ENCODE results near the gene EVA1C. TPM values are rescaled to one million over a fixed set of nuclear protein-coding genes. Genes with fewer than 3 reads are reported as not detected.
A peak's percentile ranks its signal among the peaks of the same experiment; 100 is the strongest.
"Not testable (repeated sequence)": the region's sequence is repeated elsewhere in the genome, so short reads cannot be mapped to it uniquely, and the experiment has no call there.

The EVA1C gene
- total RNA-seq, 2 donors from 2014 or later, result 25.5 to 45.9 TPM

DNA sequence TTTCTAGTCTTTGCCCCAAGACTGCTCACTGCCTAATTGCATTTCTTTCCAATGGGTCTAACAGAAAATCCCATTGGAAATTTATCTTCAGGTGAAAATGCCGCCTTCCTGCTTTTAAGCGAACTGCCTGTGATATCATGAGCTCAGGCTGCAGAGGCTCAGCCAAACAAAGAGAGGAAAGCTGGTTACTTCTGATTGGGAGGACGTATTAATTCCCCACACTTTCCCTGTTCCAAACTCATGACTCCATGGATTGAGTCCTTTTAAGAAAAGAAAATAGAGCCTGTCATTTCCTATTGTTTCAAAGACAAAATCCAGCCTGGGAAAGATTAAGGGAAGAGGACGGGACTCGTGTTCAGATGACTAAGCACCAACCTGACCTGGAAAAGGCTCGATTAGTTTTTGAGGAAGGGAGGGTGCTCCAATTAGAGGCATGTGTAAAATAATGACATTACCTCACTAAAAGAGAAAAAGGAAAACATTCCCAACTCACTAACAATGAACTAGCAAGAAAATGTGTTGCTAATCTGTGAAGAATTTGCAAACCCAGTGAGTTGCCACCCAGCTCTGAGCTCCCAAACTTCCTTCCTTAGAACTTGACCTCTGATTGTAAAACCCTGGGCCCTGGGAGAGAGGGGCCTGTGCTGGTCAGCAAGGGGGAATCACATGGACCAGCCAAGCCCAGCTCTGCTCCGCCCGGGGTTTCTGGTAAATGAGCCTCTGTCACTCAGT lies 111.6 kb downstream of the EVA1C start:
- Histone ChIP-seq H3K4me1 (peaks cover 0 to 52% of the 10 kb centered on the region in 2 donors), H3K4me3 (no peak overlapping the region), H3K27me3 (no peaks in the 10 kb centered on the region), H3K36me3 (no peaks in the 10 kb centered on the region), H3K27ac (peak overlapping the region; percentile 76 to 85), H3K9me3 (no peaks in the 10 kb centered on the region)
- TF ChIP-seq, protein P1, sequence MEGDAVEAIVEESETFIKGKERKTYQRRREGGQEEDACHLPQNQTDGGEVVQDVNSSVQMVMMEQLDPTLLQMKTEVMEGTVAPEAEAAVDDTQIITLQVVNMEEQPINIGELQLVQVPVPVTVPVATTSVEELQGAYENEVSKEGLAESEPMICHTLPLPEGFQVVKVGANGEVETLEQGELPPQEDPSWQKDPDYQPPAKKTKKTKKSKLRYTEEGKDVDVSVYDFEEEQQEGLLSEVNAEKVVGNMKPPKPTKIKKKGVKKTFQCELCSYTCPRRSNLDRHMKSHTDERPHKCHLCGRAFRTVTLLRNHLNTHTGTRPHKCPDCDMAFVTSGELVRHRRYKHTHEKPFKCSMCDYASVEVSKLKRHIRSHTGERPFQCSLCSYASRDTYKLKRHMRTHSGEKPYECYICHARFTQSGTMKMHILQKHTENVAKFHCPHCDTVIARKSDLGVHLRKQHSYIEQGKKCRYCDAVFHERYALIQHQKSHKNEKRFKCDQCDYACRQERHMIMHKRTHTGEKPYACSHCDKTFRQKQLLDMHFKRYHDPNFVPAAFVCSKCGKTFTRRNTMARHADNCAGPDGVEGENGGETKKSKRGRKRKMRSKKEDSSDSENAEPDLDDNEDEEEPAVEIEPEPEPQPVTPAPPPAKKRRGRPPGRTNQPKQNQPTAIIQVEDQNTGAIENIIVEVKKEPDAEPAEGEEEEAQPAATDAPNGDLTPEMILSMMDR (IDR thresholded peaks at IDR 0.05), result no peak
- peak; percentile 81 for DNase-seq (ENCODE audit: low spot score)

DNA sequence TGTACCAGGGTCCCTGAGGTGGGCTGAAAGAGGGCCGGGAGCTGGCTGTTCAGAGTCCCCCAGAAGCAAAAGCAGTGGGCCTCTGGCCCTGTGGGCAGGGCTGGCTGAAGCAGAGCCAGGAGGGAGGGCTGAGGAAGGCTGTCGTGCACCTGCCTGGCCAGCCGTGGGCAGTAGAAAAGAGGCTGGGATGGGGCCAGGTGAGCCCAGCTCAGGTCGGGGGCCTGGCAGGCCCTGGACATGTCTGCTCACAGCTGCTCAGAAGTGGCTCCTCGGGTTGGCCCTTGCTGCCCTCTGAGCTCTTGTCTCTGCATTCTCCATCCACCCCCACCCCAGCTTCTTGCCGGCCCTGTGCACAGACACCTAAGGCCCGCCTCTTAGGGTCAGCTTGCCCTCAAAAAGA lies 112.8 kb downstream of the EVA1C start:
- H3K9me3 ChIP-seq, result no peaks in the 10 kb centered on the region
- TF ChIP-seq, protein P1 (IDR thresholded peaks at IDR 0.05), result no peak
- H3K27ac ChIP-seq, result peak overlapping the region; percentile 62 to 85
- no peak overlapping the region for H3K4me3 ChIP-seq
- peaks cover 0 to 44% of the 10 kb centered on the region in 2 donors for H3K4me1 ChIP-seq
- no peaks in the 10 kb centered on the region for H3K36me3 ChIP-seq
- H3K27me3 ChIP-seq, result no peaks in the 10 kb centered on the region
- no peak for DNase-seq (ENCODE audit: low spot score)

DNA sequence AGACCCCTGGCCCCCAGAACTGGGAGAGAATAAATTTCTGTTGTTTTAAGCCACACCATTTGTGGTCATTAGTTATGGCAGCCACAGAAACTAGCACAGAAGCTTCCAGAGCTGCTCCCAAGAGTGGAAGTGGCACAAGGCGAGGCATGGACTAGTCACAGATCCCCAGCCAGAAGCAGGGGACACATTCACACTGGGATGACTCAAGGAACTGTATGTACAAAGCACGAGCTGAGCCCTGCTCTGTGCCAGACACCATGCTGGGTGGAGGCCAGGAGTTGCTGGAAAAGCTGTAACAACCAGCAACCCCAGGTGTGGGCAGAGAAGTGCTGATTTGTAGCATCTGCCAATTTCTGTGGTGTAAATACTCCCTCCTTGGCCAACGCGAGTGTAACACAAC lies 117.2 kb downstream of the EVA1C start:
- Histone ChIP-seq H3K36me3 (no peaks in the 10 kb centered on the region), H3K4me3 (no peak overlapping the region), H3K9me3 (no peaks in the 10 kb centered on the region), H3K27ac (no peak overlapping the region), H3K4me1 (peaks cover 0 to 7% of the 10 kb centered on the region in 2 donors), H3K27me3 (no peaks in the 10 kb centered on the region)
- TF ChIP-seq, protein P1 (IDR thresholded peaks at IDR 0.05), result no peak
- no peak for DNase-seq (ENCODE audit: low spot score)

- H3K4me1 ChIP-seq; H3K4me3 ChIP-seq; DNase-seq (ENCODE audit: low spot score); H3K27ac ChIP-seq; H3K9me3 ChIP-seq; H3K36me3 ChIP-seq; H3K27me3 ChIP-seq: not testable (repeated sequence)
Observed at GRCh38 chr21:32530809-32531208, 118.3 kb downstream of the EVA1C start.

DNA sequence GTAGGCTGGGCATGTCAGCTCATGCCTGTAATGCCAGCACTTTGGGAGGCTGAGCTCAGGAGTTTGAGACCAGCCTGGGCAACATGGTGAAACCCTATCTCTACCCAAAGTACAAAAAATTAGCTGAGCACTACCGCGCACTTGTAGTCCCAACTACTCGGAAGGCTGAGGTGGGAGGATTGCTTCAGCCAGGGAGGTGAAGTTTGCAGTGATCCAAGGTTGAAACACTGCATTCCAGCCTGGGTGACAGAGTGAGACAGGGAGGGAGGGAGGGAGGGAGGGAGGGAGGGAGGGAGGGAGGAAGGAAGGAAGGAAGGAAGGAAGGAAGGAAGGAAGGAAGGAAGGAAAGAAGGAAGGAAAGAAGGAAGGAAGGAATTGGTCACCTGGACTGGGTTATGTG lies 119.1 kb downstream of the EVA1C start:
- H3K27ac ChIP-seq; H3K36me3 ChIP-seq; H3K4me1 ChIP-seq; H3K4me3 ChIP-seq; H3K27me3 ChIP-seq; H3K9me3 ChIP-seq; DNase-seq (ENCODE audit: low spot score): not testable (repeated sequence)

- DNase-seq (ENCODE audit: low spot score), result no peak
- Histone ChIP-seq H3K9me3 (no peaks in the 10 kb centered on the region), H3K4me1 (no peaks in the 10 kb centered on the region), H3K27me3 (no peaks in the 10 kb centered on the region), H3K27ac (no peak overlapping the region), H3K36me3 (no peaks in the 10 kb centered on the region), H3K4me3 (no peak overlapping the region)
- TF ChIP-seq, protein P1 (IDR thresholded peaks at IDR 0.05), result no peak
Observed at GRCh38 chr21:32532636-32533035, 120.1 kb downstream of the EVA1C start.

DNA sequence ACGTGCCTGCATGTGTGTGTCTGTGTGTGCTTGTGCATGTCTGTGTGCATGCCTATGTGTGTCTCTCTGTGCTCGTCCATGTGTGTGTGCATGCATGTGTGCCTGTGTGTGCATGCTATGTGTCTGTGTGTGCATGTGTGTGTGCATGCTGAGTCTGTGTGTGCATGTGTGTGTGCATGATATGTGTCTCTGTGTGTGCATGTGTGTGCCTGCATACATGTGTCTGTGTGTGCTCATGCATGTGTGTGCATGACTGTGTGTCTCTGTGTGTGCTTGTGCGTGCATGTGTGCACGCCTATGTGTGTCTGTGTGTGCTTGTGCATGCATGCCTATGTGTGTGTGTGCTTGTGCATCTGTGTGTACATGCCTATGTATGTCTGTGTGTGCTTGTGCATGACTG lies 120.5 kb downstream of the EVA1C start:
- Histone ChIP-seq H3K27me3 (no peaks in the 10 kb centered on the region), H3K4me1 (no peaks in the 10 kb centered on the region), H3K4me3 (no peak overlapping the region), H3K27ac (no peak overlapping the region), H3K36me3 (no peaks in the 10 kb centered on the region), H3K9me3 (no peaks in the 10 kb centered on the region)
- TF ChIP-seq, protein P1 (IDR thresholded peaks at IDR 0.05), result no peak
- no peak for DNase-seq (ENCODE audit: low spot score)

All from right atrium auricular region (tissue), 2 donors.